A673 (cell line): ENCODE data around the gene CFAP410. TPM values are rescaled to one million over a fixed set of nuclear protein-coding genes. Genes with fewer than 3 reads are reported as not detected.

ENCODE experiments used
- BruUV-seq: library from RNA; stranded (reverse); fragments of 400-500 nt; replicated peaks from 2 replicates; lab custom pipeline; 2021; lab: Mats Ljungman, UMichigan
- CTCF ChIA-PET: fragments of 300-600 bp; sonication (Branson Sonifier 250); formaldehyde crosslinking; loops from one replicate; lab custom pipeline; 2022; ENCODE audit warnings: antibody characterized with exemption; lab: Charles Lee
- POLR2A ChIA-PET: fragments of 300-600 bp; sonication (Branson Sonifier 250); formaldehyde crosslinking; loops from one replicate; lab custom pipeline; 2022; ENCODE audit warnings: antibody characterized with exemption; ENCODE audit not compliant: low non-redundant PET; lab: Charles Lee
- DNase-seq: peaks from one replicate; pipeline ENCODE4 v3.0.0-alpha.2; 2015; ENCODE audit warnings: low spot score
- H3K27ac ChIP-seq: fragments of 200-600 bp; sonication (generic); 2 replicates; pipeline ENCODE4 v1.5.1; 2016; ENCODE audit warnings: mixed run types, low read depth, mild to moderate bottlenecking, mixed read lengths, antibody characterized with exemption, low read length; ENCODE audit not compliant: poor library complexity, severe bottlenecking
- H3K27me3 ChIP-seq: fragments of 200-600 bp; sonication (generic); replicated peaks from 2 replicates; pipeline ENCODE4 v1.6.1; 2017; ENCODE audit warnings: mixed run types, low read depth, mild to moderate bottlenecking, mixed read lengths, antibody characterized with exemption, low read length; ENCODE audit not compliant: insufficient read depth, poor library complexity
- H3K36me3 ChIP-seq: fragments of 200-600 bp; sonication (generic); 2 replicates; pipeline ENCODE4 v1.6.1; 2016; ENCODE audit warnings: mixed run types, mild to moderate bottlenecking, mixed read lengths, antibody characterized with exemption, low read length; ENCODE audit not compliant: insufficient read depth, poor library complexity, severe bottlenecking
- H3K4me1 ChIP-seq: fragments of 200-600 bp; sonication (generic); 2 replicates; pipeline ENCODE4 v1.6.1; 2017; ENCODE audit warnings: mixed run types, mild to moderate bottlenecking, mixed read lengths, antibody characterized with exemption, low read length; ENCODE audit not compliant: insufficient read depth, poor library complexity, severe bottlenecking
- H3K4me3 ChIP-seq: fragments of 200-600 bp; sonication (generic); 2 replicates; pipeline ENCODE4 v1.5.1; 2016; ENCODE audit warnings: low read depth, mixed run types, mild to moderate bottlenecking, mixed read lengths, low read length; ENCODE audit not compliant: poor library complexity, severe bottlenecking
- H3K9me3 ChIP-seq: fragments of 200-600 bp; sonication (generic); 2 replicates; pipeline ENCODE4 v1.6.1; 2016; ENCODE audit warnings: mixed run types, low read depth, mild to moderate bottlenecking, mixed read lengths, antibody characterized with exemption, low read length; ENCODE audit not compliant: poor library complexity, severe bottlenecking
- EZH2 ChIP-seq: fragments of 200-600 bp; sonication (generic); IDR thresholded peaks from 2 replicates; pipeline ENCODE4 v1.6.1; 2017; ENCODE audit warnings: borderline replicate concordance, low read depth, mild to moderate bottlenecking, mixed read lengths, antibody characterized with exemption, low read length; ENCODE audit not compliant: poor library complexity, severe bottlenecking
- intact Hi-C: fragments of 100-400 bp; cut with micrococcal nuclease; formaldehyde crosslinking; loops from one replicate; pipeline ENCODE4 v1.10.0; 2022; ENCODE audit not compliant: unreplicated experiment
- total RNA-seq: library from RNA; stranded (reverse); gene quantifications from 2 replicates; pipeline ENCODE4 v1.2.3, GENCODE V29; 2021
- TF ChIP-seq, protein P1 (sequence below): fragments of 300-800, 200-600 bp; sonication (generic); conservative IDR thresholded peaks from 2 replicates; pipeline ENCODE4 v1.5.1; 2017; ENCODE audit warnings: low read depth, mild to moderate bottlenecking, antibody characterized with exemption, low read length, moderate library complexity, mixed read lengths

The CFAP410 gene
- total RNA-seq, 1 experiment from 2014 or later: 14.0 TPM

DNA sequence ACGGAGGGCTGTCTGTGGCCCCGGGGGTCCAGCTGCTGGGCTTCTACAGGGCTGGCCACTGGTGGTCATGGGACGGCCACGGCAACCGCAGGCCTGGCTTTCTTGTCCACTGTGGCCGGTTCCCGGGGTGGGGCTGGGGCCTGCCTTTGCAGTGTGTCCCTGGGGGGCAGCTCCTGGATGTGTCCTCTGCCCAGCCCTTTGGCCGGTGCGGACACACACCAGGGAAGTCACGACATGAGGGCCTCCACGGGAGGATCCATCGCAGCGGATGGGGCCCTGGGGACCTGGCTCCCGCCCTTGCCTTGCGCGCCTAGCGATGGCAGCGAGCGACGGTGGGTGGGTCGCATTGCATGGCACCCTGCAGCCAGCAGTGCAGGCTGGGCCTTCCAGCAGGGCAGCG, 21.3 kb downstream of the CFAP410 start:
- no TSS peak for BruUV-seq
- TF ChIP-seq, protein P1, sequence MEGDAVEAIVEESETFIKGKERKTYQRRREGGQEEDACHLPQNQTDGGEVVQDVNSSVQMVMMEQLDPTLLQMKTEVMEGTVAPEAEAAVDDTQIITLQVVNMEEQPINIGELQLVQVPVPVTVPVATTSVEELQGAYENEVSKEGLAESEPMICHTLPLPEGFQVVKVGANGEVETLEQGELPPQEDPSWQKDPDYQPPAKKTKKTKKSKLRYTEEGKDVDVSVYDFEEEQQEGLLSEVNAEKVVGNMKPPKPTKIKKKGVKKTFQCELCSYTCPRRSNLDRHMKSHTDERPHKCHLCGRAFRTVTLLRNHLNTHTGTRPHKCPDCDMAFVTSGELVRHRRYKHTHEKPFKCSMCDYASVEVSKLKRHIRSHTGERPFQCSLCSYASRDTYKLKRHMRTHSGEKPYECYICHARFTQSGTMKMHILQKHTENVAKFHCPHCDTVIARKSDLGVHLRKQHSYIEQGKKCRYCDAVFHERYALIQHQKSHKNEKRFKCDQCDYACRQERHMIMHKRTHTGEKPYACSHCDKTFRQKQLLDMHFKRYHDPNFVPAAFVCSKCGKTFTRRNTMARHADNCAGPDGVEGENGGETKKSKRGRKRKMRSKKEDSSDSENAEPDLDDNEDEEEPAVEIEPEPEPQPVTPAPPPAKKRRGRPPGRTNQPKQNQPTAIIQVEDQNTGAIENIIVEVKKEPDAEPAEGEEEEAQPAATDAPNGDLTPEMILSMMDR: no peak
- ChIA-PET POLR2A (no interaction called here), CTCF (no interaction called here)
- intact Hi-C loops: no loop called here
- no peaks in the 10 kb centered on the region for H3K27me3 ChIP-seq
- no peak overlapping the region for H3K27ac ChIP-seq
- no peak overlapping the region for H3K4me3 ChIP-seq
- no peaks in the 10 kb centered on the region for H3K9me3 ChIP-seq
- H3K4me1 ChIP-seq: no peaks in the 10 kb centered on the region
- DNase-seq: no peak
- peaks cover 12% of the 10 kb centered on the region for H3K36me3 ChIP-seq

DNA sequence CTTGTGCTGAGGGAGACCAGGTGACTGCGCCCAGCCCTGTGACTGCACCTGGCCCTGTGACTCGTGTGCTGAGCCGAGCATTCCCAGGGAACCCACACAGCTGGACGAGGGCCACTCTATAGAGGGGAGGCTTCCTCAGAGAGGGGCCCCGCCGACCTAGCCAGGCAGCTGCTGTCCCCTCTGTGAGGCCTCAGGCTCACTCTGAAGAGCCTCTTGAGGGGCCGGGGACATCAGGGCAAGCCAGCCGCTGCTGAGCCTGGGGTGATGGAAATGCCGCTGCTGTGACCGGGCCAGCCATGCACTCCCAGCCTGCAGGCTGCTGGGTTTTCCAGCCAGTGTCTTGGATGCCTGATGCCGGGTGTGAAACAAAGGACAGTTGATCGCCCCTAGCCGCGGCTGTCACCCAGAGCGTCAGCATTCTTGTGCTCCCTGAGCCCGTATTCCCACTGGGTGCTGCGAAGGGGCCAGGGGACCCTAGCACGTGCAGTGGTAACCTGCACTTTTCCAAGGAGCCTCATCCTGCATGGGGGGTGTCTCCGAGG, 21.9 kb downstream of the CFAP410 start:
- H3K36me3 ChIP-seq: peaks cover 14% of the 10 kb centered on the region
- DNase-seq: no peak
- no peak overlapping the region for H3K27ac ChIP-seq
- no peak overlapping the region for H3K4me3 ChIP-seq
- TF ChIP-seq, protein P1: no peak
- ChIA-PET POLR2A (no interaction called here), CTCF (no interaction called here)
- BruUV-seq: no TSS peak
- H3K4me1 ChIP-seq: no peaks in the 10 kb centered on the region
- intact Hi-C loops: no loop called here
- H3K9me3 ChIP-seq: no peaks in the 10 kb centered on the region
- H3K27me3 ChIP-seq: no peaks in the 10 kb centered on the region

DNA sequence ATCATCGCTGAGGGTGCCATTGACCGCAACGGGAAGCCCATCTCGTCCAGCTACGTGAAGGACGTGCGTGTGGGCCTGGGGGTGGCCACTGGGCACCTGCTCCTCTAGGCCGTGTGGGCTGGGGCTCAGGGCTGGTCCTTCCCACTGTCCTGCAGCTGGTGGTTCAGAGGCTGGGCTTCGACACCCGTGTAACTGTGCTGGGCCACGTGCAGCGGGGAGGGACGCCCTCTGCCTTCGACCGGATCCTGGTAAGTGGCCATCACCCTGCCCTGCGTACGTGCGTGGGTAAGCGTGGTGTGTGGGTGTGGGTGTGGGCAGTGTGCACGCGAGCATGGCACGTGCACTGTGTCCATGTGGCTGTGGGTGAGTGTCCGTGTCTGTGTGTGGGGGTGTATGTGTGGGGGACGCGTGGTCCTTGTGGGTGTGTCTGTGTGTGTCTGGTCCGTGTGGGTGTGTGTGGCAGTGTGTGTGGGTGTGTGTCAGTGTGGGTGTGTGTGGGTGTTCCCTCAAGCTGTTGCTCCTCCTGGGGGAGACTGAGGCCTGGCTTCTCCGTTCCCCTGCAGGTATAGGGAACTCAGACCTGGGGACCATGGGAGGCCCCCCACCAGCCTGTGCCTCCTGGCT, 22.8 kb downstream of the CFAP410 start:
- intact Hi-C loops: no loop called here
- no peak for TF ChIP-seq EZH2
- TF ChIP-seq, protein P1: no peak
- H3K36me3 ChIP-seq: peaks cover 7% of the 10 kb centered on the region
- H3K27me3 ChIP-seq: no peaks in the 10 kb centered on the region
- CTCF ChIA-PET: no interaction called here
- H3K27ac ChIP-seq: no peak overlapping the region
- BruUV-seq: no TSS peak
- no peaks in the 10 kb centered on the region for H3K9me3 ChIP-seq
- no peaks in the 10 kb centered on the region for H3K4me1 ChIP-seq
- no peak overlapping the region for H3K4me3 ChIP-seq
- POLR2A ChIA-PET: no interaction called here
- DNase-seq: no peak
